T-helper 2 cell (primary cell): ENCODE data around the gene ATG16L1.

Source experiments
- DNase-seq, 5 experiments: peaks; one replicate each; pipeline versions ENCODE4 v3.0.0 to v3.0.0-alpha.2; 2012 to 2022

ATG16L1 gene

GRCh38 chr2:233261819-233262555 is 10.5 kb downstream of the ATG16L1 start:
- peak in 2 of 5 experiments; percentile 19 to 60 for DNase-seq

GRCh38 chr2:233262562-233262961 is 11.1 kb downstream of the ATG16L1 start:
- no peak for DNase-seq

- DNase-seq, result no peak
Observed at GRCh38 chr2:233263045-233263570, 11.6 kb downstream of the ATG16L1 start.

- no peak for DNase-seq
Observed at GRCh38 chr2:233264667-233265066, 13.2 kb downstream of the ATG16L1 start.

DNA sequence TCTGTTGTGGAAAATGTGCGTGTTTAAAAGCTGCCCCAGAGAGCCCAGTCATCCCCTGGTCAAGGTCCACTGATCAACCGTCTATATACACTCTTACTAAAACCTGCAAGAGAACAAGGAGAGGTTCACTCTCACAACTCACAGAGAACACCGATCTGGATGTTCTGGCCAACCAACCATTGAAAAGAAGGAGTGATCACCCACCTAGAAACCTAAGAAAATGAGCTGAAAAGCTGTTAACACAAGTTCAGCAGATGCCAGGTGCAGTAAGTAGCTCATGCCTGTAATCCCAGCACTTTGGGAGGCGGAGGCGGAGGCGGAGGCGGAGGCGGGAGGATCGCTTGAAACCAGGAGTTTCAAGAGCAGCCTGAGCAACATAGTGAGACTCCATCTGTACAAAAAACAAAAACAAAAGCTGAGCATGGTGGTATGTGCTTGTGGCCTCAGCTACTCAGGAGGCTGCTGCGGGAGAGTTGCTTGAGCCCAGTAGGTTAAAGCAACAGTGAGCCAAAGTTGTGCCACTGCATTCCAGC is 14.5 kb downstream of the ATG16L1 start:
- DNase-seq, result no peak

- no peak for DNase-seq
Observed at GRCh38 chr2:233266481-233266880, 15.0 kb downstream of the ATG16L1 start.

GRCh38 chr2:233267516-233268245 is 16.2 kb downstream of the ATG16L1 start:
- DNase-seq, result peak; percentile 40 to 100 (median 80)

DNA sequence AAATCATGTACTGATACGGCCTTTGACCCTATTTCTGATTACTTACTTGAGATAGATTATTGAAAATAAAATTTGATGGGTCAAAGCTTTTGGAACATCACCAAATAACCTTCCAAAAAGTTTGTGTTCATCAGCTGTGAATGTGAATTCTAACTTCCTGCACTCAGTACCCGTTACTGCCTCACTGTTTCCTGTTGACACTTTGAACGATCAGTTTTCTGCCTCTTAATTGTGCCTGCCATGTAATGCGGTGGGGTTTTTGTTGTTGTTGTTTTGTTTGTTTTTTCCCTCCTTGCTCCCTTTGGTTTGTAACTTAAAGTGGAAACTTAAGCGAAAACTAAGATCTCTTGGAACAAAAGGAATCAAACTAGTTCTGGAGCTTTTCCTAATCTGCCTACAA is 18.9 kb downstream of the ATG16L1 start:
- peak in 2 of 5 experiments; percentile 26 to 88 for DNase-seq

DNA sequence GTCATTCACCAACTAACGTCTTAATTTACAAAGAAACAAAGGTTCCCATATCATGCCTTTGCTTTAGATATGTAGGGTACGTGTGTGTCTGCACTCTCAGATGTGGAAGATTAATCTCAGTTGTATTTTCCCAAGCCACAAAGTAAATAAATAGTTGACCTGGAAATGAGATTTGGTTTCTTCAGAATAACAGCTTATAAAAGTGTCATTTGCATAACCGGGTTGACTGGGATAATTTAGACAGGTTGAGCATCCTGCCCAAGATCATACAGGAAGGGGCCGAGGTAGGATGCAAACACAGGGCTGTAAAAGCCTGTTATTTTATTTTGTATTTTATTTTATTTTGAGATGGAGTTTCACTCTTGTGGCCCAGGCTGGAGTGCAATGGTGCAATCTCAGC is 19.5 kb downstream of the ATG16L1 start:
- DNase-seq, result no peak

GRCh38 chr2:233271693-233272092 is 20.2 kb downstream of the ATG16L1 start:
- no peak for DNase-seq

GRCh38 chr2:233273120-233273519 is 21.6 kb downstream of the ATG16L1 start:
- DNase-seq, result peak in 1 of 5 experiments; percentile 82

DNA sequence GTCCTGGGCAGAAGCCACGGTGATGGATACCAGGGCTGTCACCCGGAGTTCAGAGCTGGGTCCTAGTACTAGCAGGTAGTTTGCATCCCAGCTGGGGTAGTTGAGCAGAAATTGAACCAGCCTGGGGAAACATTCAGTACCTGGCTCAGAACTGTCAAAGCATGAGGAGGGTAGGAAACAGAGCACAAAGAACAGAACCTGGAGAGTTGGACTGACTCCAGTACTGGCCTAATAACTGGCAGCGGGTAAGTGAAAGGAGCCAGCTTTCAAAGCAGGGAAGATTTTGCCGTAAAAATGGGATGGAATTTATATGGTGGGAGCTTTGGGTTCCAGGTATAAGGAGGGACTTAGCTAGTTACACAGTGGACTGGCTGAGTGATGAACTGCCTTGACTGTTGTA is 23.8 kb downstream of the ATG16L1 start:
- no peak for DNase-seq

DNA sequence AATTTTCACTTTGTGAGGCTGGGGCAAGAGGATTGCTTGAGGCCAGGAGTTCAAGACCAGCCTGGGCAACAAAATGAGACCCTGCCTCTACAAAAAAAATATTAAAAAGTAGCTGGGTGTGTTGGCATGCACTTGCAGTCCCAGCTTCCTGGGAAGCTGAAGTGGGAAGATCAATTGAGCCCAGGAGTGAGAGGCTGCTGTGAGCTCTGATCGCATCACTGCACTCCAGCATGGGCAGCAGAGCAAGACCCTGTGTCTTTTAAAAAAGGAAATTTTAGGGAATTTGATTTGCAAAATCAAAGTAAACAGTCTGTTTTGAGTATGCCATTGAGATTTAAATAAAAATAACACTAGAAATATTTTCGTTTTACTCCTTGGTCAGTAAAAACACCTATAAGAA is 27.4 kb downstream of the ATG16L1 start:
- DNase-seq, result no peak

DNA sequence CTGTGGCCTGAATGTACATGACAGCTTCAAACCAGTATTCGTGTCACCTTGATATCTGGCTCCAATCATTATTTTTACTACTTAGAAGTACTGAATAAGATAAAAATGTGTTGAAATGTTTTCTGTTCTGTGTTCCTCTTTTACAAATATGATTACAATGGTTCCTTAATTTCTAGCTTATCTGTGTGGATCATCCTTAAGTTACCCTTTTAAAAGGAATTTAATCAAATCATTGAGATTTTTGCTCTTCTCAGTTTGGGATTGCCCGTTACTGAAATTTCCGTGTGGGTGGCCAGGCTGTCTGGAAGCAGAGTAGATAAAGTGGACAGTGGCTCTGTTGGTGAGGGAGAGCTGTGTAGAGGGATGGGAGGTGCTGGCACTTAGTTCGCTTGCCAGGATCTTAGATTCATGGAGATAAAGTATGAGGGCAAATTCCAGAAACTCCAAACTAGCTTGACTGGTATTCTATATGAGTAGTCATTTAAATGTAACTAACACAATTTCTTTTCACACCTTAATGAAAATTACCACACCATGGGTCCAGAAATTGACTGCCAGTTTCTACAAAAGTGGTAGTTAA is 28.7 kb downstream of the ATG16L1 start:
- no peak for DNase-seq

DNA sequence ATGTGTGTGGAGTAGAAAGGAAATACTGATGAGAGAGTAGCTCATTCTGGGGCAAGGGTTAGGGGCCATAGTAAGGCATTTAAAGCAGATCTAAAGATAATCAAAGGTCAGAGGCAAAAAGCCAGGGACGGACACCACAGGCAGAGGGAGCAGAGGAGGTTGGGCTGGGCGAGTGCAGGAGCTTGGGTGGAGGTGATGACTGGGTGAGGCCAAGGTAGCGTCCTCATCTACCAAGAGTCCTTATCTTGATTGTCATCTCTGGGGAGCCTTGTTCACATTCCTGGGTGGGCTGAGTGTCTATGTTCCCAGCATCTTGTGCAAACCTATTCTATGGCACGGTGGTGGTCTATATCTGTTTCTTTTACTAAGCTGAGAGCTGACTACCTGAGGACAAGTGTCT is 30.1 kb downstream of the ATG16L1 start:
- DNase-seq, result no peak

- DNase-seq, result no peak
Observed at GRCh38 chr2:233281992-233282603, 30.6 kb downstream of the ATG16L1 start.

- no peak for DNase-seq
Observed at GRCh38 chr2:233285921-233286320, 34.4 kb downstream of the ATG16L1 start.

DNA sequence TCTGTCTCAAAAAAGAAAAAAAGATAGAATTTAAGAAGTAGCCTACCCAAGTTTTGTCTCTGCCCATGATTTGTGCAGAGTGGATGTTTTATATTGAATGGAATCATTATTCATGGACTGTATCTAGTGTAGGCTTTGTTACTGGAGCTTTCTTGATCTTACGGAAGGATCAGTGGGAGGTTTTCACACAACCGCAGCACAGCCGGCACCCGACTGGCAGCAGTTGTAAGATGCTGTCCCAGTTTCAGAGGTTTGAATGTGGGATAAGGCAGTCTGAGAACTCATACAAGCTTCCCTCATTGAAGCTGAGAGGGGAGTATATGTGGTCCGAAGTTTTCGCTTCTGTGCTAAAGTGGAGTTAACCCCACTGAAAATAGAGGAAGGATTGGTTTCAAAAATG is 36.4 kb downstream of the ATG16L1 start:
- DNase-seq, result no peak

GRCh38 chr2:233288663-233289062 is 37.2 kb downstream of the ATG16L1 start:
- no peak for DNase-seq

- no peak for DNase-seq
Observed at GRCh38 chr2:233289648-233290047, 38.2 kb downstream of the ATG16L1 start.

DNA sequence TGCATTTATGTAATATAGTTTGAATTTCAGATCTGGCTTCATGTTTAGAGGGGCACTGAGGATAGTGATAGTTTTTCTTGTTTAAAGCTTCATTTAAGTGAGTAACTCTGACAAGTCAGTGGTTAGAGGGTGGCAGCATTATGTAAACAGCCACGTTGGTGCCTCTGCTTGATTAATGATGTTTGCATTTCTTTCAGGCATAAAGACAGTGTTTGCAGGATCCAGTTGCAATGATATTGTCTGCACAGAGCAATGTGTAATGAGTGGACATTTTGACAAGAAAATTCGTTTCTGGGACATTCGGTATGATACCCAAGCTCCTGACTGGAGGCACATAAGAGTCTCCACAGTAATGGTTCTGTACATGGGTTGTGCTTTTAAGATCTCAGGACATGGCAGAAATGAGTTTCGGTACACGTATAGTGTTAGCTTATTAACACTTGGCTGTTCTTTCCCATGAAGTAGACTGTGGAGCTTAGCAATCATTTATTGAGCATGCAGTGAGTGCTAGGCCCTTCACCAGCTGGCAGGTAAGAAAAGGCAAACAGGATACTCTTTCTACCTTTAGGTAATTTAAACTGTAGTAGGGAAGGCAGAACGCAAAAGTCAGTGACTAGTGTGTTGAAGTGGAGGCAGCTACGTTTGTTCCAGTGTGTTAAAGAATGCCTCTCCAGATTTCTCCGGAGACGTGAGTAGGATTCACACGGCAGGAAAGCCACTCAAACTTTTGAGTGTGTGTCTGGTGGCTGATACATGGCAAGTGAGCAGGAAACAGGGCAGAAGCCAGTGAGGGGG is 38.8 kb downstream of the ATG16L1 start:
- DNase-seq, result no peak

DNA sequence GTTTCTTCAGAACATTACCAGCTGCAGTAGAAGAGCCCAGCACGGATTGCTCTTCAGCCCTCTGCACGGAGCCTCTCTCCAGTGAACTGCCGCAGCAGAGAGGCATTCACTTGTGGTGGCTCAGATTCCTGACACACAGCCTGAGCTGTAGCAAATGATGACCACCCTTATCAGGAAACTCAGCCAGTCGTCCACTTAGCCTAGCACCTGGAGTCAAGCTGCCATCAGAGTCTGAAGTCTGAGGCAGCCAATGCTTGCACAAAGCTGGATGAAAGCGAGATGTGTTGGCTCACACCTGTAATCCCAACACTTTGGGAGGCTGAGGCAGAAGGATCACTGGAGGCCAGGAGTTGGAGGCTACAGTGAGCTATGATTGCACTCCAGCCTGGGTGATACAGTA is 44.4 kb downstream of the ATG16L1 start:
- DNase-seq, result no peak
